A549 (cell line): ENCODE results near the gene UQCC2. TPM values are rescaled to one million over a fixed set of nuclear protein-coding genes. Genes with fewer than 3 reads are reported as not detected.

Experiments used
- ATAC-seq, 2 experiments: fragments of 200-7000 bp in 1 of 2; fragments of >200 bp in 1 of 2; cut with Nextera tagmentation in 1 of 2; cut with Tn5 transposase in 1 of 2; 3 replicates each; pipeline versions ENCODE4 v1.8.0 to v1.9.1; 2018 to 2020; ENCODE audit warnings: mild to moderate bottlenecking in 1 of 2, moderate library complexity in 1 of 2
- CTCF ChIA-PET: fragments of 300-600 bp; sonication (Branson Sonifier 250); formaldehyde crosslinking; extraction: SDS; loops from one replicate; lab custom pipeline; 2021; ENCODE audit warnings: antibody characterized with exemption, inconsistent platforms; lab: Yijun Ruan, JAX
- POLR2A ChIA-PET: fragments of 350-600 bp; formaldehyde crosslinking; extraction: SDS; loops from one replicate; lab custom pipeline; 2021; ENCODE audit warnings: antibody characterized with exemption, inconsistent platforms; lab: Yijun Ruan, JAX
- DNase-seq, 2 experiments: peaks; one replicate each; pipeline versions ENCODE4 v3.0.0 to v3.0.0-alpha.2; 2011 to 2016; ENCODE audit warnings: low read depth in 1 of 2, low spot score in 1 of 2
- FAIRE-seq: peaks from 2 replicates; lab custom pipeline; 2011; peaks lifted over from hg19 to GRCh38; lab: Jason Lieb, UNC
- H3K27ac ChIP-seq, 2 experiments: fragments of >200 bp; sonication (Bioruptor Twin); formaldehyde crosslinking; 3 replicates each; pipeline ENCODE4 v1.5.1; 2016 to 2017
- H3K4me1 ChIP-seq: fragments of >200 bp; sonication (Bioruptor Twin); formaldehyde crosslinking; 3 replicates; pipeline ENCODE4 v1.6.1; 2016
- H3K4me2 ChIP-seq: fragments of >200 bp; sonication (Bioruptor Twin); formaldehyde crosslinking; 3 replicates; pipeline ENCODE4 v1.6.1; 2016
- H3K4me3 ChIP-seq: fragments of >200 bp; sonication (Bioruptor Twin); formaldehyde crosslinking; 3 replicates; pipeline ENCODE4 v1.5.1; 2016
- H3K9me3 ChIP-seq: fragments of >200 bp; sonication (Bioruptor Twin); formaldehyde crosslinking; 3 replicates; pipeline ENCODE4 v1.6.1; 2016
- BCL3 ChIP-seq: fragments of >200 bp; sonication (Bioruptor Twin); formaldehyde crosslinking; IDR thresholded peaks from 3 replicates; pipeline ENCODE4 v1.6.1; 2016
- BHLHE40 ChIP-seq: IDR thresholded peaks from 2 replicates; pipeline ENCODE4 v1.6.1; 2012; ENCODE audit warnings: low read depth, low read length, inconsistent platforms
- CBX2 ChIP-seq: fragments of 200-600 bp; sonication (generic); IDR thresholded peaks from 2 replicates; pipeline ENCODE4 v1.6.1; 2016; ENCODE audit warnings: low read depth, mild to moderate bottlenecking, borderline replicate concordance
- CEBPB ChIP-seq, 2 experiments: fragments of >200 bp in 1 of 2; sonication (Bioruptor Twin) in 1 of 2; formaldehyde crosslinking in 1 of 2; IDR thresholded peaks; 2 replicates each; pipeline ENCODE4 v1.6.1; 2012 to 2016
- CHD4 ChIP-seq: fragments of 200-600 bp; sonication (generic); IDR thresholded peaks from 2 replicates; pipeline ENCODE4 v1.6.1; 2016; ENCODE audit warnings: antibody characterized with exemption, mild to moderate bottlenecking, borderline replicate concordance
- E2F6 ChIP-seq: IDR thresholded peaks from 2 replicates; pipeline ENCODE4 v1.6.1; 2012; ENCODE audit warnings: low read depth, borderline replicate concordance
- EHMT2 ChIP-seq: fragments of 200-600 bp; sonication (generic); IDR thresholded peaks from 2 replicates; pipeline ENCODE4 v1.6.1; 2016; ENCODE audit warnings: antibody characterized with exemption, low read depth, mild to moderate bottlenecking, moderate library complexity
- ELK1 ChIP-seq: fragments of 150-350 bp; IDR thresholded peaks from 2 replicates; pipeline ENCODE4 v1.6.1; 2014; ENCODE audit warnings: low read depth, mild to moderate bottlenecking, low read length
- ESRRA ChIP-seq: fragments of 150-350 bp; IDR thresholded peaks from 2 replicates; pipeline ENCODE4 v1.6.1; 2014; ENCODE audit warnings: mild to moderate bottlenecking, low read length, borderline replicate concordance
- FOSB ChIP-seq: fragments of 250-450 bp; sonication (Bioruptor Pico); IDR thresholded peaks from 2 replicates; pipeline ENCODE4 v1.5.0; 2020; ENCODE audit warnings: mild to moderate bottlenecking, moderate library complexity
- FOXS1 ChIP-seq: fragments of 250-450 bp; sonication (Bioruptor Pico); IDR thresholded peaks from 2 replicates; pipeline ENCODE4 v1.5.0; 2020; ENCODE audit warnings: mild to moderate bottlenecking, moderate library complexity
- HDAC2 ChIP-seq: fragments of 200-600 bp; sonication (generic); IDR thresholded peaks from 2 replicates; pipeline ENCODE4 v1.6.1; 2016
- HES2 ChIP-seq: fragments of >200 bp; sonication (Bioruptor Twin); formaldehyde crosslinking; IDR thresholded peaks from 2 replicates; pipeline ENCODE4 v1.6.1; 2016
- HEYL ChIP-seq: fragments of 250-450 bp; sonication (Bioruptor Pico); IDR thresholded peaks from 2 replicates; pipeline ENCODE4 v1.8.0; 2021; ENCODE audit warnings: mild to moderate bottlenecking, moderate library complexity
- HOXB5 ChIP-seq: fragments of 250-450 bp; sonication (Bioruptor Pico); IDR thresholded peaks from 2 replicates; pipeline ENCODE4 v1.5.0; 2020; ENCODE audit warnings: mild to moderate bottlenecking, moderate library complexity
- JUN ChIP-seq, 2 experiments: fragments of >200 bp; sonication (Bioruptor Twin); formaldehyde crosslinking; IDR thresholded peaks; 2 replicates in 1 of 2; 3 replicates in 1 of 2; pipeline ENCODE4 v1.6.1; 2016 to 2017
- JUNB ChIP-seq: fragments of >200 bp; sonication (Bioruptor Twin); formaldehyde crosslinking; IDR thresholded peaks from 2 replicates; pipeline ENCODE4 v1.6.1; 2016
- KDM5A ChIP-seq: fragments of 200-600 bp; sonication (generic); IDR thresholded peaks from 2 replicates; pipeline ENCODE4 v1.6.1; 2016; ENCODE audit warnings: antibody characterized with exemption, mild to moderate bottlenecking
- MAFK ChIP-seq: fragments of 450-650 bp; IDR thresholded peaks from 2 replicates; pipeline ENCODE4 v1.6.1; 2014; ENCODE audit not compliant: partially characterized antibody
- NR3C1 ChIP-seq: fragments of >200 bp; sonication (Bioruptor Twin); formaldehyde crosslinking; IDR thresholded peaks from 3 replicates; pipeline ENCODE4 v1.6.1; 2017
- PBX3 ChIP-seq: IDR thresholded peaks from 2 replicates; pipeline ENCODE4 v1.6.1; 2012
- PHF8 ChIP-seq: fragments of 200-600 bp; sonication (generic); IDR thresholded peaks from 2 replicates; pipeline ENCODE4 v1.6.1; 2016; ENCODE audit warnings: low read depth, mild to moderate bottlenecking, antibody characterized with exemption, moderate library complexity, borderline replicate concordance
- RAD21 ChIP-seq, 2 experiments: fragments of >200 bp in 1 of 2; sonication (Bioruptor Twin) in 1 of 2; formaldehyde crosslinking in 1 of 2; IDR thresholded peaks in 1 of 2; conservative IDR thresholded peaks in 1 of 2; 2 replicates in 1 of 2; 3 replicates in 1 of 2; pipeline ENCODE4 v1.6.1; 2012 to 2018; ENCODE audit warnings: inconsistent platforms in 1 of 2
- RCOR1 ChIP-seq: fragments of 150-350 bp; IDR thresholded peaks from 2 replicates; pipeline ENCODE4 v1.6.1; 2014; ENCODE audit warnings: antibody characterized with exemption, low read length, low read depth
- RNF2 ChIP-seq: fragments of 200-600 bp; sonication (generic); IDR thresholded peaks from 2 replicates; pipeline ENCODE4 v1.6.1; 2016; ENCODE audit warnings: low read depth, mild to moderate bottlenecking, antibody characterized with exemption, moderate library complexity, borderline replicate concordance
- SMC3 ChIP-seq: fragments of >200 bp; sonication (Bioruptor Twin); formaldehyde crosslinking; IDR thresholded peaks from 3 replicates; pipeline ENCODE4 v1.6.1; 2018; ENCODE audit warnings: inconsistent platforms
- SREBF2 ChIP-seq: fragments of 450-650 bp; IDR thresholded peaks from 2 replicates; pipeline ENCODE4 v1.6.1; 2014; ENCODE audit warnings: mild to moderate bottlenecking, moderate library complexity
- TFCP2L1 ChIP-seq: fragments of 250-450 bp; sonication (Bioruptor Pico); IDR thresholded peaks from 2 replicates; pipeline ENCODE4 v1.5.0; 2021; ENCODE audit warnings: mild to moderate bottlenecking
- TP53 ChIP-seq: fragments of 250-450 bp; sonication (Bioruptor Pico); IDR thresholded peaks from 2 replicates; pipeline ENCODE4 v1.5.0; 2021; ENCODE audit warnings: mild to moderate bottlenecking, moderate library complexity
- ZC3H11A ChIP-seq: fragments of 450-650 bp; IDR thresholded peaks from 2 replicates; pipeline ENCODE4 v1.6.1; 2014; ENCODE audit warnings: antibody characterized with exemption, mild to moderate bottlenecking
- ZSCAN20 ChIP-seq: fragments of 250-450 bp; sonication (Bioruptor Pico); IDR thresholded peaks from 2 replicates; pipeline ENCODE4 v1.8.0; 2022; ENCODE audit warnings: mild to moderate bottlenecking, moderate library complexity
- WGBS: methylation state at CpG from one replicate; pipeline ENCODE4 v1.1.6; 2017; ENCODE audit errors: missing lambda C conversion rate; 5-methylcytosine and 5-hydroxymethylcytosine counted together
- polyA plus RNA-seq, 4 experiments: library from polyadenylated mRNA; depleted of rRNA in 3 of 4; stranded (reverse); fragments of >200 nt; fragmentation: RNase III in 1 of 4; extraction: RNeasy Plus Mini Kit Qiagen cat#74134 plus additional on column Dnase treatment in 1 of 4; gene quantifications; 2 replicates in 3 of 4; 3 replicates in 1 of 4; pipeline ENCODE4 v1.2.3, GENCODE V29; 2011 to 2017

Gene UQCC2
- polyA plus RNA-seq, 2 of the 4 experiments (the other 2 are of a cell fraction), result 65.5 to 82.0 TPM

GRCh38 chr6:33728438-33728837 is 16.9 kb upstream of the UQCC2 start:
- 80% methylated on average over 11 of the region's 11 CpGs for WGBS
- Histone ChIP-seq H3K4me1 (no peaks in the 10 kb centered on the region), H3K4me2 (no peak overlapping the region), H3K4me3 (no peak overlapping the region), H3K9me3 (no peaks in the 10 kb centered on the region)
- ChIA-PET POLR2A (no interaction called here), CTCF (interaction anchor here (1.0 to 3.6 kb wide), 5 partner anchors 11 to 143 kb away, joined by 3 to 16 read pairs (median 4); no protein-coding TSS in a partner anchor)
- DNase-seq, result no peak
- ATAC-seq, result no peak
- no peak for TF ChIP-seq E2F6
- TF ChIP-seq NR3C1, result no peak
- TF ChIP-seq SREBF2, result no peak
- TF ChIP-seq CBX2, result no peak
- no peak for TF ChIP-seq BHLHE40
- TF ChIP-seq ZC3H11A, result no peak
- no peak for TF ChIP-seq RNF2
- no peak for TF ChIP-seq RAD21 (conservative IDR thresholded peaks at IDR 0.05 in 1 of 2, IDR thresholded peaks at IDR 0.05 in 1 of 2)
- TF ChIP-seq TFCP2L1 (CRISPR knock-in tag), result no peak
- no peak for TF ChIP-seq ZSCAN20
- TF ChIP-seq FOSB (CRISPR knock-in tag), result no peak
- no peak for TF ChIP-seq HEYL (CRISPR knock-in tag)
- no peak for TF ChIP-seq HDAC2
- TF ChIP-seq EHMT2, result no peak
- no peak for TF ChIP-seq MAFK
- TF ChIP-seq SMC3, result no peak
- no peak for TF ChIP-seq HES2
- no peak for TF ChIP-seq FOXS1 (CRISPR knock-in tag)
- TF ChIP-seq HOXB5 (CRISPR knock-in tag), result no peak
- TF ChIP-seq CHD4, result no peak
- TF ChIP-seq, all 56 proteins: peak for 0
- no peak overlapping the region for H3K27ac ChIP-seq
- FAIRE-seq, result no peak

GRCh38 chr6:33727932-33728331 is 16.4 kb upstream of the UQCC2 start:
- no peak overlapping the region for H3K4me2 ChIP-seq
- TF ChIP-seq CEBPB (IDR thresholded peaks at IDR 0.05) (no peak), ESRRA (no peak), PHF8 (no peak), BCL3 (no peak), ELK1 (no peak), FOXS1 (CRISPR knock-in tag) (no peak), PBX3 (no peak), TP53 (no peak), NR3C1 (no peak), JUNB (no peak), HEYL (CRISPR knock-in tag) (no peak), RCOR1 (no peak), KDM5A (no peak), JUN (IDR thresholded peaks at IDR 0.05) (no peak)
- TF ChIP-seq, all 56 proteins: peak for 0
- DNase-seq (no peak), ATAC-seq (no peak), FAIRE-seq (no peak)
- Histone ChIP-seq H3K27ac (no peak overlapping the region), H3K4me3 (no peak overlapping the region), H3K4me1 (no peaks in the 10 kb centered on the region), H3K9me3 (no peaks in the 10 kb centered on the region)
- CTCF ChIA-PET, result interaction anchor here (1.0 to 3.6 kb wide), 5 partner anchors 12 to 43 kb away, joined by 3 to 16 read pairs (median 4); partner anchors contain the start of gene UQCC2
- POLR2A ChIA-PET, result no interaction called here
- 72% methylated on average over 5 of the region's 11 CpGs for WGBS
